ENCODE results near the gene MGAT3.
"Not testable (repeated sequence)": the region's sequence is repeated elsewhere in the genome, so short reads cannot be mapped to it uniquely, and the experiment has no call there.

The MGAT3 gene

GRCh38 chr22:39456522-39457197 is at the start of gene MGAT3:
MGAT3 (plus strand) TSS chr22:39457012; CDS start chr22:39487348, 30,336 bp downstream.
- no peak for DNase-seq (ENCODE audit: low read depth, low spot score)

GRCh38 chr22:39408173-39408572 is 48.6 kb upstream of the MGAT3 start:
- no peak for DNase-seq (ENCODE audit: low read depth, low spot score)

- no peak for DNase-seq (ENCODE audit: low read depth, low spot score)
These were observed 48.0 kb upstream of the MGAT3 start for GRCh38 chr22:39408807-39409206.

GRCh38 chr22:39409516-39410029 is 47.2 kb upstream of the MGAT3 start:
- DNase-seq (ENCODE audit: low read depth, low spot score) = no peak

GRCh38 chr22:39410264-39410663 is 46.5 kb upstream of the MGAT3 start:
- DNase-seq (ENCODE audit: low read depth, low spot score) = no peak

GRCh38 chr22:39411828-39412365 is 44.9 kb upstream of the MGAT3 start:
- not testable (repeated sequence) for DNase-seq (ENCODE audit: low read depth, low spot score)

GRCh38 chr22:39413204-39413603 is 43.6 kb upstream of the MGAT3 start:
- DNase-seq (ENCODE audit: low read depth, low spot score) = not testable (repeated sequence)

- no peak for DNase-seq (ENCODE audit: low read depth, low spot score)
These were observed 42.4 kb upstream of the MGAT3 start for GRCh38 chr22:39414377-39414776.

GRCh38 chr22:39414886-39415285 is 41.9 kb upstream of the MGAT3 start:
- no peak for DNase-seq (ENCODE audit: low read depth, low spot score)

GRCh38 chr22:39415506-39415905 is 41.3 kb upstream of the MGAT3 start:
- DNase-seq (ENCODE audit: low read depth, low spot score) = no peak

- DNase-seq (ENCODE audit: low read depth, low spot score) = no peak
These were observed 40.5 kb upstream of the MGAT3 start for GRCh38 chr22:39416319-39416718.

GRCh38 chr22:39417641-39418040 is 39.2 kb upstream of the MGAT3 start:
- no peak for DNase-seq (ENCODE audit: low read depth, low spot score)

- DNase-seq (ENCODE audit: low read depth, low spot score) = no peak
These were observed 38.1 kb upstream of the MGAT3 start for GRCh38 chr22:39418696-39419095.

GRCh38 chr22:39419096-39419495 is 37.7 kb upstream of the MGAT3 start:
- DNase-seq (ENCODE audit: low read depth, low spot score) = no peak

GRCh38 chr22:39419911-39420310 is 36.9 kb upstream of the MGAT3 start:
- no peak for DNase-seq (ENCODE audit: low read depth, low spot score)

- DNase-seq (ENCODE audit: low read depth, low spot score) = no peak
These were observed 35.1 kb upstream of the MGAT3 start for GRCh38 chr22:39421691-39422090.

- no peak for DNase-seq (ENCODE audit: low read depth, low spot score)
These were observed 34.7 kb upstream of the MGAT3 start for GRCh38 chr22:39422101-39422500.

GRCh38 chr22:39422721-39423120 is 34.1 kb upstream of the MGAT3 start:
- DNase-seq (ENCODE audit: low read depth, low spot score) = no peak

- DNase-seq (ENCODE audit: low read depth, low spot score) = no peak
These were observed 32.8 kb upstream of the MGAT3 start for GRCh38 chr22:39423976-39424375.

- DNase-seq (ENCODE audit: low read depth, low spot score) = no peak
These were observed 30.3 kb upstream of the MGAT3 start for GRCh38 chr22:39426380-39427043.

- DNase-seq (ENCODE audit: low read depth, low spot score) = no peak
These were observed 28.8 kb upstream of the MGAT3 start for GRCh38 chr22:39427751-39428596.

GRCh38 chr22:39428597-39429071 is 28.2 kb upstream of the MGAT3 start:
- peak; percentile 94 for DNase-seq (ENCODE audit: low read depth, low spot score)
